ENCODE results near the gene POM121L2. TPM values are rescaled to one million over a fixed set of nuclear protein-coding genes. Genes with fewer than 3 reads are reported as not detected.

POM121L2 gene
- total and polyA plus RNA-seq, 9 of the 15 experiments (the other 6 are each of a cell fraction or from before 2014, with no cell fraction given): 0.23 to 0.45 TPM; not detected in 7

GRCh38 chr6:27283279-27283678, 28.8 kb downstream of the POM121L2 start:
- peaks cover 4% of the 10 kb centered on the region; the same call in 1 of the 2 replicates for H3K9me3 ChIP-seq (replicated peaks; ENCODE audit: control insufficient read depth, insufficient read depth, low read depth, low read length)
- H3K36me3 ChIP-seq (ENCODE audit: control insufficient read depth, insufficient read depth, low read length): no peaks in the 10 kb centered on the region
- H3K4me2 ChIP-seq (ENCODE audit: insufficient read depth, low read length): no peak overlapping the region
- no peak overlapping the region for H3K9ac ChIP-seq (ENCODE audit: insufficient read depth in 1 of 2, low read depth in 2 of 2, low read length in 2 of 2)
- no peak overlapping the region for H3K4me3 ChIP-seq
- H2AFZ ChIP-seq (ENCODE audit: low read depth, low read length): no peak overlapping the region
- no peak overlapping the region for H3K27ac ChIP-seq (ENCODE audit: extremely low read depth, low read depth, low read length)
- H4K20me1 ChIP-seq (replicated peaks; ENCODE audit: control insufficient read depth, insufficient read depth, low read length): no peaks in the 10 kb centered on the region
- no peaks in the 10 kb centered on the region for H3K27me3 ChIP-seq (ENCODE audit: control insufficient read depth in 2 of 2, insufficient read depth in 2 of 2, low read length in 2 of 2)
- no peak for FAIRE-seq
- H3K4me1 ChIP-seq (replicated peaks in 1 of 2; ENCODE audit: control insufficient read depth in 2 of 2, insufficient read depth in 2 of 2, low read length in 2 of 2): peaks cover 3 to 7% of the 10 kb centered on the region in 2 experiments; a peak in 4 of 5 replicates
- no peak for ATAC-seq
- H3K79me2 ChIP-seq (ENCODE audit: control insufficient read depth, insufficient read depth, low read length): no peaks in the 10 kb centered on the region
- no peaks in the 10 kb centered on the region for H3K9me1 ChIP-seq (ENCODE audit: control insufficient read depth, insufficient read depth, low read length)
- WGBS (ENCODE audit: insufficient coverage, low coverage, missing lambda C conversion rate): 93% methylated on average over 16 of the region's 16 CpGs
- intact Hi-C loops (cut with micrococcal nuclease) (no loop called here), in situ Hi-C loops (cut with MboI) (no loop called here)
- ChIA-PET CTCF (ENCODE audit: low intra/inter-chr PET ratio) (no interaction called here), POLR2A (no interaction called here)
- BruUV-seq (replicated peaks): no TSS peak
- no peak for DNase-seq (ENCODE audit: extremely low read depth in 1 of 4, low spot score in 3 of 4)
- TF ChIP-seq MEF2A (IDR thresholded peaks at IDR 0.05; ENCODE audit: control insufficient read depth, low read depth, low read length) (no peak), ZNF407 (IDR thresholded peaks at IDR 0.05; ENCODE audit: low read depth) (no peak), ZNF280B (CRISPR knock-in tag; IDR thresholded peaks at IDR 0.05) (no peak), ZNF79 (CRISPR knock-in tag; IDR thresholded peaks at IDR 0.05; ENCODE audit: low read depth) (no peak), BRD4 (IDR thresholded peaks at IDR 0.05) (no peak), ZNF780A (CRISPR knock-in tag; IDR thresholded peaks at IDR 0.05) (no peak), PRPF4 (IDR thresholded peaks at IDR 0.05; ENCODE audit: insufficient read depth, low read depth, low read length, poor library complexity, severe bottlenecking) (no peak), SMARCE1 (IDR thresholded peaks at IDR 0.05) (no peak), ZNF239 (CRISPR knock-in tag; IDR thresholded peaks at IDR 0.05) (no peak), ZNF277 (CRISPR knock-in tag; IDR thresholded peaks at IDR 0.05; ENCODE audit: borderline replicate concordance) (no peak), SIX5 (IDR thresholded peaks at IDR 0.05; ENCODE audit: borderline replicate concordance in 1 of 2, insufficient read depth in 1 of 2, low read depth in 1 of 2, low read length in 2 of 2) (no peak)
